Femur (tissue), 1 donor: Measurements from ENCODE around the gene SNRPD3.
"Not testable (repeated sequence)": the region's sequence is repeated elsewhere in the genome, so short reads cannot be mapped to it uniquely, and the experiment has no call there.

ENCODE experiments used
- DNase-seq: peaks from one replicate; pipeline ENCODE4 v3.0.0-alpha.2; 2017

SNRPD3 gene

GRCh38 chr22:24622596-24622995 lies 66.8 kb downstream of the SNRPD3 start:
- DNase-seq, result not testable (repeated sequence)
